ENCODE measurements around the gene GRID1.

DNA sequence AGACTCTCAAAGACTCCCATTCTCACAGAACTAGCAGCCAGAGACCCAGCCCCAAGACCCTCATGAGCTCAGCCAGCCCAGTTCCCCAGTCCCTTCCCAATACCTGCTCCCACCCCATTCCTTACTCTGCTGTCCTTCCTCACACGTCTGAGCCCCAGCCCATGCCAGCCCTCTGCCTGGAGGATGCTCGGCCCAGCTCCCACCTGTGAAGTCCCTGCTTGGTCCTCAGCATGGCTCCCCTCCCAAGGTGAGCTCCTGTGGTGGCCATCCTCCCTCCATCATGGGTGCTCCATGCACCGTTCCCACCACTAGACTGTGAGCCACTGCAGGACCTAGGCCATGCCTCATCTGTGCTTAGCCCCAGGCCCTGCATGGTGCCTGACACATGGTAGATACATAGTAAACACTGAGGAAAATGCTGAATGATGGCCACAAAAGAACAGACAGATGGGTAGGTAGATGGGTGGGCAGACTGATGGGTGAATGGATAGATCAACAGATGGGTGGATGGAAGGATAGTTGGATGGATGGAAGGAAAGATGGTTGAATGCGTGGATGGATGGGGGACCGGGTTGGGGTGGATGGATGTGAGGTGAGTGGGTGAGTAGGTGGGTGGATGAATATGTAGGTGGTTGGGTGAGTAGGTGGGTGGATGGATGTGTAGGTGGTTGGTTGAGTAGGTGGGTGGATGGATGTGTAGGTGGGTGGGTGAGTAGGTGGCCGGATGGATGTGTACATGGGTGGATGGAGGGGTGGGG is 138.9 kb downstream of the GRID1 start:
- TF ChIP-seq POLR2A (IDR thresholded peaks at IDR 0.05; ENCODE audit: low read depth, low read length), result no peak
- no peak for TF ChIP-seq POLR2AphosphoS5 (IDR thresholded peaks at IDR 0.05; ENCODE audit: low read depth, low read length)

Data from GM12891 (cell line).